ENCODE results near the gene STX17. TPM values are rescaled to one million over a fixed set of nuclear protein-coding genes. Genes with fewer than 3 reads are reported as not detected.

The STX17 gene
- total and polyA plus RNA-seq, 2 experiments from 2014 or later: 16.9 to 17.0 TPM

DNA sequence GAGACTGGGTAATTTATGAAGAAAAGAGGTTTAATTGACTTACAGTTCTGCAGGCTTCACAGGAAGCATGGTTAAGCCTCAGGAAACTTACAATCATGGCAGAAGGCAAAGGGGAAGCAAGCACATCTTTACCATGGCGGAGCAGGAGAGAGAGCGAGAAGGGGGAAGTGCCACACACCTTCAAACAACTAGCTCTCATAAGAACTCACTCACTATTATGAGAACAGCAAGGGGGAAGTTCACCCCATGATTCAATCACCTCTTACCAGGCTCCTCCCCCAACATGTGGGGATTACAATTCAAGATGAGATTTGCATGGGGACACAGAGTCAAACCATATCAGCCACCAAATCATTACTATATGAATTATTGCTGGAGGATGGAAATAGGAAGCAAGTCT, 30.3 kb upstream of the STX17 start:
- in situ Hi-C loops (cut with MboI): no loop called here
- H3K27ac ChIP-seq: no peak overlapping the region
- no peak overlapping the region for H2AFZ ChIP-seq
- DNase-seq: no peak
- no peaks in the 10 kb centered on the region for H3K79me2 ChIP-seq (ENCODE audit: insufficient read depth)
- no peak overlapping the region for H3K4me3 ChIP-seq
- WGBS, 2 experiments (ENCODE audit: low coverage in 1 of 2, low lambda C conversion rate in 2 of 2, missing lambda C conversion rate in 2 of 2): 95 to 98% methylated on average over 2 of the region's 2 CpGs
- TF ChIP-seq EZH2 (IDR thresholded peaks at IDR 0.05; ENCODE audit: insufficient read depth, poor library complexity, severe bottlenecking) (no peak), EZH2phosphoT487 (IDR thresholded peaks at IDR 0.05; ENCODE audit: insufficient read depth, low read depth) (no peak)
- no peaks in the 10 kb centered on the region for H3K9me3 ChIP-seq (ENCODE audit: low read depth)
- no peak overlapping the region for H3K4me2 ChIP-seq (ENCODE audit: unreplicated experiment)
- peaks cover 27% of the 10 kb centered on the region for H3F3A ChIP-seq (ENCODE audit: insufficient read depth)
- no peak overlapping the region for H3K9ac ChIP-seq
- peaks cover 26% of the 10 kb centered on the region for H3K4me1 ChIP-seq (ENCODE audit: insufficient read depth)
- H4K20me1 ChIP-seq (ENCODE audit: insufficient read depth): no peaks in the 10 kb centered on the region
- no peaks in the 10 kb centered on the region for H3K9me2 ChIP-seq (ENCODE audit: insufficient read depth)
- H3K36me3 ChIP-seq (ENCODE audit: low read depth): no peaks in the 10 kb centered on the region
- H3K27me3 ChIP-seq (replicated peaks; ENCODE audit: insufficient read depth): no peaks in the 10 kb centered on the region

DNA sequence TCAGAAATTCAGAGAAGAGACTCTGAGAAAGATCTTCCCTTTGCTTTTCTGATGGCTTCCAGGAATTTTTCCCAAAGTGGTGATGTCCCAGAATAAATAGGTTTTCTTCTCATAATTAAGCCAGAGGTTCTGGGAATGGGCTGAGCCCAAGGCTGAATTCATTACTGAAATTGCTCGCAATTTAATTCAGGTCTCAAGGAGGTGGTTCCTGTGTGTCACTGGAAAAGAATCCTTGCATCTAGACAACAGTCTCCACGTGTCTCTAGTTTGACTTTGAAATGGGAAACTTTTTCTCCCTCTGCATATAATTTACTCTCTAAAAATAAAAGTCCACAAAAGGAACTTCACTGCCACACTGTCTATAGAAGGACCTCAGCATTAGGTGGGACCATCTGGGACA, 27.8 kb upstream of the STX17 start:
- Histone ChIP-seq H3K36me3 (ENCODE audit: low read depth) (no peaks in the 10 kb centered on the region), H3K9me2 (ENCODE audit: insufficient read depth) (no peaks in the 10 kb centered on the region), H3K9ac (no peak overlapping the region), H2AFZ (peak overlapping the region; percentile 12; the same call in 1 of the 2 replicates), H3F3A (ENCODE audit: insufficient read depth) (peaks cover 19% of the 10 kb centered on the region), H3K9me3 (ENCODE audit: low read depth) (no peaks in the 10 kb centered on the region), H3K4me2 (ENCODE audit: unreplicated experiment) (peak overlapping the region; percentile 48), H4K20me1 (ENCODE audit: insufficient read depth) (no peaks in the 10 kb centered on the region), H3K79me2 (ENCODE audit: insufficient read depth) (no peaks in the 10 kb centered on the region), H3K4me1 (ENCODE audit: insufficient read depth) (peaks cover 18% of the 10 kb centered on the region), H3K27ac (peak overlapping the region; percentile 23), H3K4me3 (no peak overlapping the region), H3K27me3 (replicated peaks; ENCODE audit: insufficient read depth) (no peaks in the 10 kb centered on the region)
- WGBS, 2 experiments (ENCODE audit: low coverage in 1 of 2, low lambda C conversion rate in 2 of 2, missing lambda C conversion rate in 2 of 2): 3 to 6% methylated on average over 2 of the region's 2 CpGs
- in situ Hi-C loops (cut with MboI): no loop called here
- TF ChIP-seq EZH2 (IDR thresholded peaks at IDR 0.05; ENCODE audit: insufficient read depth, poor library complexity, severe bottlenecking) (no peak), EZH2phosphoT487 (IDR thresholded peaks at IDR 0.05; ENCODE audit: insufficient read depth, low read depth) (no peak)
- DNase-seq: peak; percentile 62

DNA sequence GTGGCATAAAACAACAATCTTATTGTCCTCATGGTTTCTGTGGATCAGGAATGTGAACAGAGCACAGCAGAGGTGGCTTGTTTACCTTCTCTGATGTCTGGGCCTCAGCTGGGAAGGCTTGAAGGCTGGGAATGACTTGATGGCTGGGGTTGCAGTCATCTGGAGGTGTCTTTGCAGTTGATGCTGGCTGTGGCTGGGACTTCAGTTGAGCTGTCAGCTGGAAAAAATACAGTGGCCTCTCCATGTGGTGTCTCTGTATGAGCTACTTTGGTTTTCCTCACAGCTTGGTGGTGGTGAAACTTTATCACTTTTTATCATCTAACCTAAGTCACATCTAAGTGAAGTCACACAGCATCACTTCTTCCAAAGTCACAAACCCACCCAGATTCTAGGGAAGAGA, 24.7 kb upstream of the STX17 start:
- no peak overlapping the region for H2AFZ ChIP-seq
- no peaks in the 10 kb centered on the region for H3K9me2 ChIP-seq (ENCODE audit: insufficient read depth)
- no peaks in the 10 kb centered on the region for H3K36me3 ChIP-seq (ENCODE audit: low read depth)
- H3K4me1 ChIP-seq (ENCODE audit: insufficient read depth): peaks cover 14% of the 10 kb centered on the region
- no peak overlapping the region for H3K4me3 ChIP-seq
- TF ChIP-seq EZH2phosphoT487 (IDR thresholded peaks at IDR 0.05; ENCODE audit: insufficient read depth, low read depth): no peak
- TF ChIP-seq EZH2 (IDR thresholded peaks at IDR 0.05; ENCODE audit: insufficient read depth, poor library complexity, severe bottlenecking): no peak
- no peaks in the 10 kb centered on the region for H4K20me1 ChIP-seq (ENCODE audit: insufficient read depth)
- H3K27ac ChIP-seq: no peak overlapping the region
- no peaks in the 10 kb centered on the region for H3K79me2 ChIP-seq (ENCODE audit: insufficient read depth)
- H3F3A ChIP-seq (ENCODE audit: insufficient read depth): peaks cover 12% of the 10 kb centered on the region
- H3K9me3 ChIP-seq (ENCODE audit: low read depth): no peaks in the 10 kb centered on the region
- no peak overlapping the region for H3K4me2 ChIP-seq (ENCODE audit: unreplicated experiment)
- DNase-seq: no peak
- no peaks in the 10 kb centered on the region for H3K27me3 ChIP-seq (replicated peaks; ENCODE audit: insufficient read depth)
- H3K9ac ChIP-seq: no peak overlapping the region
- in situ Hi-C loops (cut with MboI): no loop called here

GRCh38 chr9:99885747-99886146, 20.7 kb upstream of the STX17 start:
- Histone ChIP-seq H3K36me3 (ENCODE audit: low read depth) (no peaks in the 10 kb centered on the region), H3K9ac (no peak overlapping the region), H3K27ac (no peak overlapping the region), H2AFZ (no peak overlapping the region), H3F3A (ENCODE audit: insufficient read depth) (no peaks in the 10 kb centered on the region), H4K20me1 (ENCODE audit: insufficient read depth) (no peaks in the 10 kb centered on the region), H3K4me2 (ENCODE audit: unreplicated experiment) (no peak overlapping the region), H3K9me3 (ENCODE audit: low read depth) (no peaks in the 10 kb centered on the region), H3K27me3 (replicated peaks; ENCODE audit: insufficient read depth) (no peaks in the 10 kb centered on the region), H3K4me1 (ENCODE audit: insufficient read depth) (no peaks in the 10 kb centered on the region), H3K9me2 (ENCODE audit: insufficient read depth) (no peaks in the 10 kb centered on the region), H3K4me3 (no peak overlapping the region), H3K79me2 (ENCODE audit: insufficient read depth) (no peaks in the 10 kb centered on the region)
- TF ChIP-seq EZH2phosphoT487 (IDR thresholded peaks at IDR 0.05; ENCODE audit: insufficient read depth, low read depth) (no peak), EZH2 (IDR thresholded peaks at IDR 0.05; ENCODE audit: insufficient read depth, poor library complexity, severe bottlenecking) (no peak)
- in situ Hi-C loops (cut with MboI): no loop called here
- DNase-seq: no peak
- 12 to 17% methylated on average over 1 of the region's 1 CpG for WGBS, 2 experiments (ENCODE audit: low coverage in 1 of 2, low lambda C conversion rate in 2 of 2, missing lambda C conversion rate in 2 of 2)

DNA sequence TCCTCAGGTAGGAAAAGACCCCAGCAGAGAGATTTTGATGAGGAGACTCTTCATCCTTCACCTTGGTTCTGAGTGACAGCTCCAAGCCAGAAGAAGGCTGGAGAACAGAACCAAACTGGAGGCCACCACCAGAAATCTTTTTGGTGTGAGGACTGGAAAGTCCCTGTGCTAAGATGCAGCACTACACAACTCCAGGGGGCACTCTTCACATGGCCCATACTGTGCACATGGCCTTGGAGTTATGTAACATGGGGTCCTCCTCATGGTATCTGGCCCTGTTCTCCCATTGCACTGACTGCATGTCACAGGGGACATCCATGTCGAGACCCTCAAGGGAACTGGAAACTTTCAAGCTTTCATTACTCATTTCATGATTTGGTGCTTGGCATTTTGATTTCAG, 17.3 kb upstream of the STX17 start:
- TF ChIP-seq EZH2 (IDR thresholded peaks at IDR 0.05; ENCODE audit: insufficient read depth, poor library complexity, severe bottlenecking) (no peak), EZH2phosphoT487 (IDR thresholded peaks at IDR 0.05; ENCODE audit: insufficient read depth, low read depth) (no peak)
- WGBS, 2 experiments (ENCODE audit: low coverage in 1 of 2, low lambda C conversion rate in 2 of 2, missing lambda C conversion rate in 2 of 2): 93 to 97% methylated on average over 1 of the region's 1 CpG
- DNase-seq: no peak
- Histone ChIP-seq H3K4me2 (ENCODE audit: unreplicated experiment) (no peak overlapping the region), H4K20me1 (ENCODE audit: insufficient read depth) (no peaks in the 10 kb centered on the region), H3K27ac (no peak overlapping the region), H3K79me2 (ENCODE audit: insufficient read depth) (no peaks in the 10 kb centered on the region), H3K9me3 (ENCODE audit: low read depth) (no peaks in the 10 kb centered on the region), H3K36me3 (ENCODE audit: low read depth) (no peaks in the 10 kb centered on the region), H3F3A (ENCODE audit: insufficient read depth) (no peaks in the 10 kb centered on the region), H3K4me3 (no peak overlapping the region), H3K9ac (no peak overlapping the region), H2AFZ (no peak overlapping the region), H3K27me3 (replicated peaks; ENCODE audit: insufficient read depth) (peaks cover 14% of the 10 kb centered on the region), H3K4me1 (ENCODE audit: insufficient read depth) (no peaks in the 10 kb centered on the region), H3K9me2 (ENCODE audit: insufficient read depth) (no peaks in the 10 kb centered on the region)
- in situ Hi-C loops (cut with MboI): no loop called here
